K562 (cell line): Measurements from ENCODE around the gene RNF187. TPM values are rescaled to one million over a fixed set of nuclear protein-coding genes. Genes with fewer than 3 reads are reported as not detected.

ENCODE experiments used
- CTCFL ChIP-seq: IDR thresholded peaks from 2 replicates; pipeline ENCODE4 v1.6.1; 2011; ENCODE audit warnings: borderline replicate concordance, low read depth, mild to moderate bottlenecking, moderate library complexity, low read length; ENCODE audit not compliant: insufficient read depth, poor library complexity, severe bottlenecking
- ERF ChIP-seq: fragments of 450-650 bp; formaldehyde crosslinking; IDR thresholded peaks from 2 replicates; pipeline ENCODE4 v1.4.0; 2020; ENCODE audit warnings: mild to moderate bottlenecking, mixed read lengths
- ETV5 ChIP-seq: sonication (generic); formaldehyde crosslinking; IDR thresholded peaks from 2 replicates; pipeline ENCODE4 v1.4.0; 2020; ENCODE audit warnings: low read depth, mild to moderate bottlenecking, missing genetic modification reagents
- FOXO4 ChIP-seq: fragments of 450-650 bp; formaldehyde crosslinking; IDR thresholded peaks from 2 replicates; pipeline ENCODE4 v1.4.0; 2020; ENCODE audit warnings: mild to moderate bottlenecking, moderate library complexity
- GABPB1 ChIP-seq: sonication (generic); formaldehyde crosslinking; IDR thresholded peaks from 2 replicates; pipeline ENCODE4 v1.8.0; 2022; ENCODE audit warnings: mild to moderate bottlenecking, missing genetic modification reagents
- HDAC2 ChIP-seq: fragments of 450-650 bp; IDR thresholded peaks from 2 replicates; pipeline ENCODE4 v1.6.1; 2016; ENCODE audit warnings: mild to moderate bottlenecking
- HMGXB4 ChIP-seq: sonication (generic); formaldehyde crosslinking; IDR thresholded peaks from 2 replicates; pipeline ENCODE4 v1.8.1; 2023; ENCODE audit warnings: mild to moderate bottlenecking, missing genetic modification reagents
- HNRNPK ChIP-seq: fragments of 200-400 bp; formaldehyde crosslinking; IDR thresholded peaks from one replicate; pipeline ENCODE4 v1.6.1; 2018; ENCODE audit warnings: mild to moderate bottlenecking, low read depth, low read length; ENCODE audit not compliant: poor library complexity, severe bottlenecking
- HNRNPLL ChIP-seq: fragments of 200-400 bp; formaldehyde crosslinking; IDR thresholded peaks from 2 replicates; pipeline ENCODE4 v1.6.1; 2017; ENCODE audit warnings: low read length, low read depth, mild to moderate bottlenecking; ENCODE audit not compliant: poor library complexity, severe bottlenecking
- MLLT1 ChIP-seq, 2 experiments: fragments of 450-650 bp; IDR thresholded peaks; 2 replicates each; pipeline ENCODE4 v1.6.1; 2016
- ZNF12 ChIP-seq: sonication (generic); formaldehyde crosslinking; IDR thresholded peaks from 2 replicates; pipeline ENCODE4 v1.4.0; 2020; ENCODE audit warnings: mild to moderate bottlenecking, missing genetic modification reagents
- ZNF609 ChIP-seq: sonication (generic); formaldehyde crosslinking; IDR thresholded peaks from 2 replicates; pipeline ENCODE4 v1.8.1; 2023; ENCODE audit warnings: missing genetic modification reagents, mild to moderate bottlenecking, borderline replicate concordance
- ZNF76 ChIP-seq: fragments of 250-450 bp; sonication (Bioruptor Pico); IDR thresholded peaks from 2 replicates; pipeline ENCODE4 v1.4.0; 2020; ENCODE audit warnings: mild to moderate bottlenecking, moderate library complexity, borderline replicate concordance
- polyA plus RNA-seq, 8 experiments: library from polyadenylated mRNA; depleted of rRNA in 4 of 8; stranded (reverse) in 5 of 8; unstranded in 3 of 8; fragments of >200 nt; fragmentation: Nextera tagmentation in 2 of 8; fragmentation: Illumina TruSeq in 1 of 8; extraction: Ambion mirVana in 2 of 8; extraction: Trizol in 1 of 8; gene quantifications; 2 replicates each; pipeline versions ENCODE4 v1.2.1 to v1.2.3, GENCODE V29; 2011 to 2014; ENCODE audit warnings: inconsistent platforms in 1 of 8, missing spikeins in 1 of 8
- total RNA-seq, 7 experiments: library from RNA; depleted of rRNA in 6 of 7; stranded (reverse); fragments of >200 nt in 6 of 7; fragmentation: Illumina TruSeq in 2 of 7; extraction: Trizol in 2 of 7; gene quantifications; 2 replicates each; pipeline versions ENCODE4 v1.2.1 to v1.2.3, GENCODE V29; 2011 to 2021; ENCODE audit warnings: low replicate concordance in 1 of 7

RNF187 gene
- total and polyA plus RNA-seq, 9 of the 15 experiments (the other 6 are each of a cell fraction or from before 2014, with no cell fraction given): 2.3 to 119 (median 41.9) TPM

GRCh38 chr1:228457396-228458176 lies 29.6 kb upstream of the RNF187 start (continued):
- 0 out of 2 replicates have a peak, but pooled peaks have one; percentile 23 for TF ChIP-seq ZNF609 (CRISPR knock-in tag)
- peak; percentile 83 for TF ChIP-seq ZNF12 (CRISPR knock-in tag)
- TF ChIP-seq HNRNPK: peak; percentile 36
- TF ChIP-seq ZNF76 (CRISPR knock-in tag): peak; percentile 73; the same call in 1 of the 2 replicates
- 0 out of 2 replicates have a peak, but pooled peaks have one; percentile 74 for TF ChIP-seq FOXO4
- peak; percentile 82 for TF ChIP-seq ETV5
- TF ChIP-seq ERF (CRISPR knock-in tag): peak; percentile 84; the same call in 1 of the 2 replicates
- TF ChIP-seq HDAC2: peak; percentile 90
- peak; percentile 1 for TF ChIP-seq CTCFL
- peak; percentile 77 for TF ChIP-seq HMGXB4 (CRISPR knock-in tag)
- TF ChIP-seq MLLT1 (IDR thresholded peaks at IDR 0.05): peak; percentile 83 to 88; a peak in 3 of 4 replicates
- TF ChIP-seq HNRNPLL: peak; percentile 65
- TF ChIP-seq GABPB1 (CRISPR knock-in tag): peak; percentile 68
